Peyer's patch (tissue), 4 donors: Measurements from ENCODE around the gene ATP13A3.

Source experiments
- CTCF ChIP-seq, 6 experiments: fragments of 450-650 bp in 4 of 6; fragments of 200-600 bp in 2 of 6; sonication (generic) in 1 of 6; IDR thresholded peaks; one replicate each; pipeline ENCODE4 v1.5.1; 2017 to 2019; ENCODE audit warnings: antibody characterized with exemption in 6 of 6, mild to moderate bottlenecking in 3 of 6, moderate library complexity in 1 of 6
- POLR2A ChIP-seq, 2 donors: fragments of 450-650 bp; IDR thresholded peaks; one replicate each; pipeline ENCODE4 v1.5.1; 2017; ENCODE audit warnings: antibody characterized with exemption in 2 of 2, mild to moderate bottlenecking in 2 of 2, moderate library complexity in 2 of 2

GRCh38 chr3:194424373-194424772 is 62.4 kb downstream of the ATP13A3 start:
- no peak for TF ChIP-seq CTCF (IDR thresholded peaks at IDR 0.05)
- no peak for TF ChIP-seq POLR2A (IDR thresholded peaks at IDR 0.05)
